Memory B cell (primary cell): ENCODE measurements around the gene ZNF511.

ENCODE experiments used
- ATAC-seq: fragments of 150-1000 bp; cut with Tn5 transposase; 2 replicates; pipeline ENCODE4 v1.10.0; 2021; ENCODE audit warnings: low read depth, mild to moderate bottlenecking, moderate library complexity
- DNase-seq, 2 donors: peaks; one replicate each; pipeline ENCODE4 v3.0.0; 2022; ENCODE audit warnings: low spot score in 2 of 2
- H3K27ac Mint-ChIP-seq: one replicate; pipeline ENCODE4 v1.8.0; 2022; ENCODE audit warnings: mild to moderate bottlenecking, moderate library complexity, mixed read lengths
- H3K27me3 Mint-ChIP-seq: one replicate; pipeline ENCODE4 v1.8.0; 2022; ENCODE audit warnings: mixed read lengths
- H3K36me3 Mint-ChIP-seq: one replicate; pipeline ENCODE4 v1.8.0; 2022; ENCODE audit warnings: mild to moderate bottlenecking, mixed read lengths
- H3K4me1 Mint-ChIP-seq: one replicate; pipeline ENCODE4 v1.8.0; 2022; ENCODE audit warnings: mixed read lengths
- H3K4me3 Mint-ChIP-seq: one replicate; pipeline ENCODE4 v1.8.0; 2022; ENCODE audit warnings: mild to moderate bottlenecking, moderate library complexity, mixed read lengths
- H3K9me3 Mint-ChIP-seq: one replicate; pipeline ENCODE4 v1.8.0; 2022; ENCODE audit warnings: mixed read lengths

Gene ZNF511

DNA sequence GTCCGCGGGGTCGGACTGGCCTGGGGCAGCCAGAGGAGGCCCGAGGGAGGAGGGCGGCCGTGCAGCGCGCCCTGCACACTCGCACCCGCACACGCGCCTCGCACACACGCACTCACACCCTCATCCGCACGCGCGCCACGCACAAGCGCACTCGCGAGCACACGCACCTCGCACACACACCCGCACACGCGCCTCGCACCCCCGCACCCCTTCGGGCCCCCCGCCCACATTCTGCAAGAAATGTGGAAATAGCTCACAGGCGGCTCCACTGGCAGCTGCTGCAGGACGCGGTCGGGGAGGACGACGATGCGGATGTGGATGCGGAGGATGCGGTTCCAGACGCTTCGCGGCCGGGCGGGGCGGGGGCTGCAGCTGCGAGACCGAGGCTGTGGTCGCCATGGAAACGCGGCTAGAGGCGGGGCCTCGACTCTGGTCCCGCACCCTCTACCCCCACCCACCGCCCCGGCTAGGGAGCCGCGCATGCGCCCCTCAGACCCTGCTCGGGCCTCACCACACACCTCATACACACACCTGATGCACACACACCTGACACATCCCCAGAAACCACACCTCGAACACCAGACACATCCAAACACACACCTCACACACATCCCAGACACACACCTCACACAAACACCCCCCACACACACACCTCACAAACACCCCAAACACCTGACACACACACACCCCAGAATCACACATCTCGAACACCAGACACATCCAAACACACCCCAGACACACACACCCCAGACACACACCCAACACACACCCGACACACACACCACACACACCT is 28.1 kb downstream of the ZNF511 start, which contains the start of gene CALY:
CALY (minus strand) TSS at position 320 of the 793 bp plus-strand sequence. CDS start 7,907 bp downstream, outside the sequence.
- no peak within 1 kb of the TSS for H3K27ac Mint-ChIP-seq
- H3K4me3 Mint-ChIP-seq, result peak within 1 kb of the TSS; percentile 69
- peaks cover 16% of the 10 kb centered on the region for H3K27me3 Mint-ChIP-seq
- DNase-seq, result peak; percentile 64 to 72
- peaks cover 3% of the 10 kb centered on the region for H3K9me3 Mint-ChIP-seq
- H3K36me3 Mint-ChIP-seq, result no peaks in the 10 kb centered on the region
- H3K4me1 Mint-ChIP-seq, result peaks cover 4% of the 10 kb centered on the region
- ATAC-seq, result peak; percentile 65

DNA sequence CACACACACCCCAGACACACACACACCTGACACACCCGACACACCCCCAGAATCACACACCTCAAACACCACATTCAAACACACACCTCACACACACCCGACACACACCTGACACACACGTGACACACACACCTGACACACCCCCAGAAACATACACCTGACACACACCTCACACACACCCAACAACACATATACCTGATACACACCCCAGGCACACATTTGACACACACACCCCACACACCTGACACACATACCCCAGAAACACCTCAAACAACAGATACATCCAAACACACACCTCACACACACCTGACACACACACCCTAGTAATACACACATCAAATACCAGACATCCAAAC is 28.6 kb downstream of the ZNF511 start:
- DNase-seq (no peak), ATAC-seq (no peak)
- peaks cover 3% of the 10 kb centered on the region for H3K9me3 Mint-ChIP-seq
- no peaks in the 10 kb centered on the region for H3K36me3 Mint-ChIP-seq
- peaks cover 18% of the 10 kb centered on the region for H3K27me3 Mint-ChIP-seq
- no peak overlapping the region for H3K27ac Mint-ChIP-seq
- no peak overlapping the region for H3K4me3 Mint-ChIP-seq
- peaks cover 4% of the 10 kb centered on the region for H3K4me1 Mint-ChIP-seq

DNA sequence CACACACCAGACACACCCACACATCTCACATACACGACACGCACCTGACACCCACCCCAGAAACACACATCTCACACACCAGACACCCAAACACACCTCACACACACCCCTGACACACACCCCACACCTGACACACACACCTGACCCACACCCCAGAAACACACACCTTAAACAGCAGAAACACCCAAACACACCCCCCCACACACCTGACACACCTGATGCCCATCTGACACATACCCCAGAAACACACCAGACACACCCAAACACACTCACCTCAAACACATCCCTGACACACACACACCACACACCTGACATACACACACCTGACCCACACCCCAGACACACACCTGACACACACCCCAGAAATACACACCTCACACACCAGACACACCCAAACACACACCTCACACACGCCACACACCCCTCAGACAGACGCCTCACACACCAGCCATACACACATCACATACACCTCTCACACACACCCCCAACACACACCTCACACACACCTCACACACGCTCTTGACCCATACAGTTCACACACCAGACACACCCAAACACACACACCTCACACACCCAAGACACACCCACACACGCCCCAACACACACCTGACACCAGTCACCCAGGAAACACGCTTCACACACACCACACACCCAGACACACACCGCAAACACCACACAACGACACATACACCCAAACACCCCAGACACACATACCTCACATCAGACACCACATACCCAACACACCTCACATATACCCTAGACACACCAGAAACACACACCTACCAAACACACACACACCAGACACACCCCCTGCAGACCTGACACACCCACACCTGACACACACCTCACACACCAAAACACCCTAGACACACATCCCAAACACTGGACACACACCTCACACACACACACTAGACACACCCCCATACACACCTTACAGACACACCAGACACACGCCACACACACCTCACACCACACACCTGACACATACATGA is 29.7 kb downstream of the ZNF511 start:
- Mint-ChIP-seq H3K4me1 (peaks cover 4% of the 10 kb centered on the region), H3K9me3 (peaks cover 2% of the 10 kb centered on the region), H3K36me3 (no peaks in the 10 kb centered on the region), H3K27me3 (peaks cover 9% of the 10 kb centered on the region), H3K4me3 (no peak overlapping the region), H3K27ac (no peak overlapping the region)
- DNase-seq (no peak), ATAC-seq (no peak)

DNA sequence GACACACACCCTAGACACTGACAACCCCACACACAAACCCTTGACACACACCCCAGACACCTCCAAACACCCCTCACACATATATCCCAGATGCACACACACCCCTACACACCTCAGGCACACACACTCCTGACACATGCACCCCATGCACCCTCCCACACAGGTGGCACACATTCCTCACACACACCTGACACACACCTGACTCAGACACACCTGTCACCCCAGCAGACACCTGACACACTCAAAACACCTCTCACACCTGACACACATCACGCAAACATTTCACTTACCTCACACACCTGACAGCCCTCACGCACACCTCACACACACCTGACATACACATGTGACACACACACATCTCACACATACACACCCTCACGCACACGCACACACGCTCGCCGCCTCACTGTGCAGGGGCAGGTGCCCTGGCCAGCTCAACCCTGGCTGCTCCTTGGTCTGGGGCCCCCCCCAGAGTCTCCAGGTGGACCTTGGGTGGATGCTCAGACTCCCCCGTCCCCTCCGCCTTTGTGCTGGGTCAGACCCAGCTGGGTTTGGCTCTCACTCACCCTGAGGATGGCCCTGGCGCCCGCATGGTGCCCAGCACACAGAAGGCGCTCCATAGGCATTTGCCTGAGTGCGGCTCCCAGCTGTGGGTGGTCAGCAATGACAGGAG is 31.1 kb downstream of the ZNF511 start:
- peaks cover 3% of the 10 kb centered on the region for H3K4me1 Mint-ChIP-seq
- H3K36me3 Mint-ChIP-seq, result no peaks in the 10 kb centered on the region
- H3K9me3 Mint-ChIP-seq, result no peaks in the 10 kb centered on the region
- H3K27me3 Mint-ChIP-seq, result peaks cover 8% of the 10 kb centered on the region
- no peak overlapping the region for H3K4me3 Mint-ChIP-seq
- DNase-seq (no peak), ATAC-seq (no peak)
- H3K27ac Mint-ChIP-seq, result no peak overlapping the region

DNA sequence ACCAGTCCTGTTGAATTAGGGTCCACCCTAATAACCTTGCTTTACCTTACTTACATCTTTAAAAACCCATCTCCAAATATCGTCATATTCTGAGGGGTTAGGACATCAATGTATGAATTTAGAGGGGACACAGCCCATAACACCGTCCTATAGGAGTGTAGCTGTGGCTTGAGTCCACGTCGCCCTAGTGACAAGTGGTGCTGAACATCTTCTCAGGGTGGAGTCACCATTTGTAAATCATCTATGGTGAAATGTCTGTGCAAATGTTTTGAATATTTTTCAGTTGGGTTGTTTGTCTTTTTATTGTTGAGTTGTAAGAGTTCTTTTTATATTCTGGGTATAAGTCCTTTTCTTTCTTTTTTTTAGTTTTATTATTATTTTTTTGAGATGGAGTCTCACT is 33.3 kb downstream of the ZNF511 start:
- no peak overlapping the region for H3K27ac Mint-ChIP-seq
- no peak for DNase-seq

DNA sequence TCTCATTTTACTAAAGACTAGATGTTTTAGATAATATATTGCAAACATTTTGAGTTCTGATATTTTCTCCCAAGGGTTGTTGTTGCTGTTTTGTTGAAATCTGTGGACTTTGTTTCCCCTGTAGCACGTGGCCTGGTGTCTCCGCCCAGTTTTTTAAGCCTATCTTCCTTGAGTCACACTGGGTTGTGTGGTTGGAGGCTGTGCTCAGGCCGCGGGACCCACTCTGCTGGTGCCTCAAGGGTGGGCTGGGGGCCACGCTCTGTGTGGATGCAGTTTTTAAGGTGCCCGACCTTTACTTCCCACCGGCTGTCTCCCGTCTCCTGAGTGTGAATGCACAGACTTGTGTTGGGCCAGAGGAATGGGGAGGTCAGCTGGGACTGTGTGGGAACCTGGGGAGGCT is 34.2 kb downstream of the ZNF511 start:
- H3K9me3 Mint-ChIP-seq, result no peaks in the 10 kb centered on the region
- no peaks in the 10 kb centered on the region for H3K36me3 Mint-ChIP-seq
- H3K27me3 Mint-ChIP-seq, result peaks cover 19% of the 10 kb centered on the region
- DNase-seq, result no peak
- no peak overlapping the region for H3K4me3 Mint-ChIP-seq
- peaks cover 3% of the 10 kb centered on the region for H3K4me1 Mint-ChIP-seq
- no peak for ATAC-seq
- H3K27ac Mint-ChIP-seq, result no peak overlapping the region

More for the DNA sequence above, 33.3 kb downstream of the ZNF511 start:
- no peak for ATAC-seq
- peaks cover 19% of the 10 kb centered on the region for H3K27me3 Mint-ChIP-seq
- no peak overlapping the region for H3K4me3 Mint-ChIP-seq
- H3K36me3 Mint-ChIP-seq, result no peaks in the 10 kb centered on the region
- no peaks in the 10 kb centered on the region for H3K9me3 Mint-ChIP-seq
- peaks cover 3% of the 10 kb centered on the region for H3K4me1 Mint-ChIP-seq

DNA sequence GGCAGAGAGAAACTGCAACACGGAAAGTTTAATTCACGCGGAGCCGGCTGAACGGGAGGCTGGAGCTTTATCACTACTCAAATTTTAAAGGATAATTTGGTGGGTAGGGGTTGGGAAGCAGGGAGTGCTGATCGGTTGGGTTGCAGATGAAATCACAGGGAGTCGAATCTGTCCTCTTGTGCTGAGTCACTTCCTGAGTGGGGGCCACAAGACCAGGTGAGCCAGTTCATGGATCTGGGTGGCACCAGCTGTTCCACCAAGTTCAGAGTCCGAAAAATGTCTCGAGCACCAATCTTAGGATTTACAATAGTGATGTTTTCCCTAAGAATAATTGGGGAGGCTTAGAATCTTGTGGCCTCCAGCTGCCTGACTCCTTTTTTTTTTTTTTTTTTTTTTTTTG is 34.8 kb downstream of the ZNF511 start:
- no peak overlapping the region for H3K27ac Mint-ChIP-seq
- H3K4me1 Mint-ChIP-seq, result peaks cover 3% of the 10 kb centered on the region
- no peaks in the 10 kb centered on the region for H3K9me3 Mint-ChIP-seq
- DNase-seq (no peak), ATAC-seq (no peak)
- no peak overlapping the region for H3K4me3 Mint-ChIP-seq
- no peaks in the 10 kb centered on the region for H3K36me3 Mint-ChIP-seq
- H3K27me3 Mint-ChIP-seq, result peaks cover 19% of the 10 kb centered on the region

DNA sequence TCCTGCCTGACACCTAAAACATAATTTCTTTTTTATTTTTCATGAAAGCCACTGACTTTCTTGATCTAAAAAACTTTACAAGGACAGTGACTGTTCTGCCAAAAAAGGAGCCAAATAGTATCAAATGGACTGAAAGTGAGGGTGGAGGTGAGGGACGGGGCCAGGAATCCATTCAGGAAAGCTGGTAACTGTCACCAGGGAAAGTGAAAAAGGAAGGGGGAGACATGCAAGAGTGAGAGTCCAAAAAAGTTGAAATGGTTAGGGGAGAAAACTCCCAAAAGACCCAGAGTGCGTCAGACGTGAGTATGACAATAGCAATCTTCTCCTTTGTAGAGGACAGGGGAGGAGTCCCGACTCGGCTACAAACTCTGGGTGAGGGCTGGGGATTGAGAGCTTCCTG is 35.5 kb downstream of the ZNF511 start:
- ATAC-seq (no peak), DNase-seq (no peak)
- H3K9me3 Mint-ChIP-seq, result peaks cover 2% of the 10 kb centered on the region
- peaks cover 7% of the 10 kb centered on the region for H3K4me1 Mint-ChIP-seq
- no peak overlapping the region for H3K27ac Mint-ChIP-seq
- no peak overlapping the region for H3K4me3 Mint-ChIP-seq
- H3K27me3 Mint-ChIP-seq, result peaks cover 23% of the 10 kb centered on the region
- H3K36me3 Mint-ChIP-seq, result no peaks in the 10 kb centered on the region

DNA sequence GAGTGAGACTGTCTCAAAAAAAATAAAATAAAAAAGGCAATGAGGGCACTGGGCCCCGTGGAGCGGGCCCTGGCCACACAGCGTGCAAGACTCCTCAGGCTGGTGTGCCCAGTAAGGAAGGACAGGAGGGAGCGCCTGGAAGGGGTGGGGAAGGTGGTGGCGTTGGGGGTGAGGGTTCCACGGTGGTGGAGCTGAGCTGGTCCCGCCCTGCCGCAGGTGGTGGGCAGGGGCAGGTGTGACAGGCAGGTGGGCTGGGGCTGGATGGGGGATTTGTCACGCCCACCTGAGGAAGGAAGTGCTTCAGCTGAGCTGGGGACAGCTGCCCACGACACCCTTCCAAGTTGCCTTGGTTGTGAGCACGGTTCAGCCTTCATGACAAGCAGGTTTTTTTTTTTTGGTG is 37.7 kb downstream of the ZNF511 start:
- Mint-ChIP-seq H3K27me3 (peaks cover 25% of the 10 kb centered on the region), H3K27ac (no peak overlapping the region)
- ATAC-seq, result no peak

DNA sequence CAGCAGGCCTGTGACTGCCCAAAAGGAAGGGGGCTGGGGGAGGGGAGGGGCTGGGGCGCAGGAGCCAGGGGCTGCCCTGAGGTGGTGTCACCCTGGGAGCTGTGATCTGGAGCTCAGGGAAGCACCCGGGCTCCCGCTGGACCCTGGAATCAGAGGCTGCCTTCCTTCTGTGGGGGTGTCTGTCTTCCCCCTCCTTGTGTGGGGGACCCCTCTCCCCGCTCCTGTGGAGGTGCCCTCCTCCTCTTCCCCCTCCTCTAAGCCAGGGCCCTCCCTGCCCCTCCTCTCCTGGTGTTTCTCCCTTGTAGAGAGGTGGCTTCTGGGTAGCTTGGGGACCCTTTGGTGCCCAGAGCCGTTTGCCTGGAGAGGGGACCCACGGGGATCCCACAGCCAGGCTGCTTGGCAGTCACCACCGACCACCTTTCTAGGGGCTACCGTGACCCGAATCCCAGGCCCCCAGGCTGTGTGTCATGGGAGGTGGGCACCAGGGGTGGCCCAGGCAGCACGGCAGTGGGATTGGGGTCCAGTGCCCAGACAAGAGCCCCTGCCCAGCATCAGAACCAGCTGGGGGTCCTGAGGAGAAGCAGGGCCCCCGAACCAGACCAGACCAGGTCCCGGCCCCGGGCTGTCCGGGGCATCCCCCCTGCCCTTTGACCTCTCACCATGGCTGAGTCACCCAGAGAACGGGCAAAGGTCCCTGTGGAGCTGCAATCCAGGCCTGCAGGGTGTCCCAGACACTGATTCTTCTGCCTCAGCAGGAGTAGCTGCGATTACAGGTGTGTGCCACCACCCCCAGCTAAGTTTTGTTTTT is 39.2 kb downstream of the ZNF511 start:
- no peak overlapping the region for H3K4me3 Mint-ChIP-seq
- H3K27ac Mint-ChIP-seq, result no peak overlapping the region
- no peak for DNase-seq
- H3K9me3 Mint-ChIP-seq, result peaks cover 2% of the 10 kb centered on the region
- no peaks in the 10 kb centered on the region for H3K36me3 Mint-ChIP-seq
- H3K27me3 Mint-ChIP-seq, result peaks cover 19% of the 10 kb centered on the region
- H3K4me1 Mint-ChIP-seq, result peaks cover 9% of the 10 kb centered on the region
- no peak for ATAC-seq

More for the DNA sequence above, 37.7 kb downstream of the ZNF511 start:
- no peak overlapping the region for H3K4me3 Mint-ChIP-seq
- peaks cover 2% of the 10 kb centered on the region for H3K9me3 Mint-ChIP-seq
- H3K4me1 Mint-ChIP-seq, result peaks cover 9% of the 10 kb centered on the region
- no peak for DNase-seq
- H3K36me3 Mint-ChIP-seq, result no peaks in the 10 kb centered on the region

DNA sequence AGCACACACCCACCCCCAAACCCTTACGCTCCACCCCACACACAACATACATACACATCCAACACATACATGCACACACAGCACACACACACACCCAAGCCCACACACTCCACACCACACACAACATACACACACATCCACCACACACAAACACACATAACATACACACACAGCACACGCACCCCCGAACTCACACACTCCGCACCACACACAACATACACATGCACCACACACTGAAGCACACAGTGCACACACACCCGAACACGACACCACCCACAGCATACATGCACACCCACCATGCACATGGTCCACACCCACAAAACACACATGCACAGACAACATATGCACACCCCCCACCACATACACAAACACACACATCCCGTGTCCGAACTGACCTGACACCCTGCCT is 40.5 kb downstream of the ZNF511 start:
- Mint-ChIP-seq H3K36me3 (no peaks in the 10 kb centered on the region), H3K27me3 (peaks cover 19% of the 10 kb centered on the region), H3K4me3 (no peak overlapping the region), H3K27ac (peak overlapping the region; percentile 1), H3K9me3 (peaks cover 2% of the 10 kb centered on the region), H3K4me1 (peaks cover 9% of the 10 kb centered on the region)
- DNase-seq, result no peak
- no peak for ATAC-seq

DNA sequence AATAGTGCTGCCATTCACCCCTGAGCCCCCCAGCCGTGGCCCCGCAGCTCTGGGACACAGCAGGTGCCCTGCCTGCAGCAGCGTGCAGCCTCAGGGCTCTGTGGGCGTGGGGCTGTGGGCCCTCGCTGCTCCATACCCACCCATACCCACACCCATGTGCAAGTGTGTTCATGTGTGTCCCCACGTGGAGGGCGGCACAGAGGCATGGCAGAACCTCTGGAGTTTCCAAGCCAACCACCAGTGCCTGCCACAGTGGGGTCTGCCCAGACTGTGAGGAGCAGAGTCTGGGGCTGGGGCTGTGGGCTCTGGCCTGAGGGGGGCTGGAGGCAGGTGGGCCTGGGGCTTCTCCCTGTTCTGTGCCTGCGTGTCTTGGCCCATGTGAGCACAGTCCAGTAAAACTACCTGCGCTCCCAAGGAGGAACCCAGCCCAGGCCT is 40.9 kb downstream of the ZNF511 start:
- H3K4me1 Mint-ChIP-seq, result peaks cover 9% of the 10 kb centered on the region
- no peak overlapping the region for H3K27ac Mint-ChIP-seq
- peaks cover 2% of the 10 kb centered on the region for H3K9me3 Mint-ChIP-seq
- H3K4me3 Mint-ChIP-seq, result no peak overlapping the region
- H3K36me3 Mint-ChIP-seq, result no peaks in the 10 kb centered on the region
- ATAC-seq (no peak), DNase-seq (no peak)
- peaks cover 18% of the 10 kb centered on the region for H3K27me3 Mint-ChIP-seq

DNA sequence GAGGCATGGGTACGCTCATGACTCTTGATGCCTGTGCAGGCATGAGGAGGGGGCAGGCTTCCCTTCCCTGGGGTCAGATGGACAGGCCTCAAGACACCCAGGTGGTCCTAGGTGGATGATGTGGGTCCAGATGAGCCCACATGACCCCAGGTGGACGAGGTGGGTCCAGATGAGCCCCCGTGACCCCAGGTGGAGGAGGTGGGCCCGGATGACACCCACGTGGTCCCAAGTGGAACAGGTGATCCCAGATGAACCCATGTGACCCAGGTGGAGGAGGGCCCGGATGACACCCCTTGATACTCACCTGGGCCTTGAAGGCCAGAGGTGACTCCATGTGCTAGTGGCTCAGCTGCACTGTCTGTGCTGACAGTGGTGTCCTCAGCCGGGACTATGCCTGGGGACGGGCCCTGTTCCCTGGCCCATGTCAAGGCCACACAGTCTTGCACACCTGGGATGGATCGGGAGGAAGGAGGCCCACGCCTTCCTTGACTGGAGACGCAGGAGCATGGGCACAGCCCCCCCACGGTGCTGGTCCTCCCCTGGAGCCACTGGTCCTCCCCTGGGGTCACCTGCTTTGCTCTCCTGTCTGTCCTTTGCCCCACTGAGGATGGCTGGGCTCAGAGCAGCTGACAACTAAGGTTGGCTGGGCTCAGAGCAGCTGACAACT is 41.7 kb downstream of the ZNF511 start:
- peaks cover 15% of the 10 kb centered on the region for H3K27me3 Mint-ChIP-seq
- no peaks in the 10 kb centered on the region for H3K36me3 Mint-ChIP-seq
- ATAC-seq (no peak), DNase-seq (no peak)
- H3K4me3 Mint-ChIP-seq, result no peak overlapping the region
- H3K9me3 Mint-ChIP-seq, result peaks cover 2% of the 10 kb centered on the region
- peaks cover 9% of the 10 kb centered on the region for H3K4me1 Mint-ChIP-seq
- H3K27ac Mint-ChIP-seq, result no peak overlapping the region
